Measurements from ENCODE around the gene SETX.
A peak's percentile ranks its signal among the peaks of the same experiment; 100 is the strongest.

SETX gene

GRCh38 chr9:132354637-132355355, at the start of gene SETX:
TSS of gene SETX (minus strand) at chr9:132354986. CDS start at chr9:132349428, 5,558 bp downstream.
- DNase-seq (ENCODE audit: low read depth) = peak; percentile 97
- H3K4me3 ChIP-seq (ENCODE audit: low read length) = peak within 1 kb of the TSS; percentile 84
- TF ChIP-seq CTCF (IDR thresholded peaks at IDR 0.05; ENCODE audit: insufficient read depth, low read depth, low read length, missing control alignments) = no peak

- no peak overlapping the region for H3K4me3 ChIP-seq (ENCODE audit: low read length)
- no peak for TF ChIP-seq CTCF (IDR thresholded peaks at IDR 0.05; ENCODE audit: insufficient read depth, low read depth, low read length, missing control alignments)
- DNase-seq (ENCODE audit: low read depth) = no peak
Measured at GRCh38 chr9:132404228-132404881, 49.6 kb upstream of the SETX start.

- no peak for TF ChIP-seq CTCF (IDR thresholded peaks at IDR 0.05; ENCODE audit: insufficient read depth, low read depth, low read length, missing control alignments)
- no peak overlapping the region for H3K4me3 ChIP-seq (ENCODE audit: low read length)
- DNase-seq (ENCODE audit: low read depth) = no peak
Measured at GRCh38 chr9:132401824-132402223, 47.0 kb upstream of the SETX start.

- no peak for TF ChIP-seq CTCF (IDR thresholded peaks at IDR 0.05; ENCODE audit: insufficient read depth, low read depth, low read length, missing control alignments)
- no peak for DNase-seq (ENCODE audit: low read depth)
- no peak overlapping the region for H3K4me3 ChIP-seq (ENCODE audit: low read length)
Measured at GRCh38 chr9:132395560-132395959, 40.8 kb upstream of the SETX start.

GRCh38 chr9:132391449-132391848, 36.7 kb upstream of the SETX start:
- DNase-seq (ENCODE audit: low read depth) = no peak
- no peak overlapping the region for H3K4me3 ChIP-seq (ENCODE audit: low read length)
- TF ChIP-seq CTCF (IDR thresholded peaks at IDR 0.05; ENCODE audit: insufficient read depth, low read depth, low read length, missing control alignments) = no peak

GRCh38 chr9:132390966-132391365, 36.2 kb upstream of the SETX start:
- no peak for DNase-seq (ENCODE audit: low read depth)
- no peak overlapping the region for H3K4me3 ChIP-seq (ENCODE audit: low read length)
- no peak for TF ChIP-seq CTCF (IDR thresholded peaks at IDR 0.05; ENCODE audit: insufficient read depth, low read depth, low read length, missing control alignments)
